IMR-90 (cell line): ENCODE data around the gene FNBP1. TPM values are rescaled to one million over a fixed set of nuclear protein-coding genes. Genes with fewer than 3 reads are reported as not detected.

Experiments used
- ATAC-seq: fragments of 200-7000 bp; cut with Tn5 transposase; 2 replicates; pipeline ENCODE4 v1.9.1; 2020; ENCODE audit warnings: low read depth, mild to moderate bottlenecking, moderate library complexity
- BruUV-seq: library from RNA; stranded (reverse); fragments of 400-500 nt; replicated peaks from 2 replicates; lab custom pipeline; 2021; lab: Mats Ljungman, UMichigan
- CTCF ChIA-PET: fragments of 300-600 bp; formaldehyde crosslinking; extraction: SDS; loops from one replicate; lab custom pipeline; 2021; ENCODE audit warnings: antibody characterized with exemption; lab: Yijun Ruan, JAX
- POLR2A ChIA-PET: fragments of 300-600 bp; sonication (Branson Sonifier 250); formaldehyde crosslinking; loops from one replicate; lab custom pipeline; 2022; ENCODE audit warnings: antibody characterized with exemption; ENCODE audit not compliant: unreplicated experiment; lab: Charles Lee
- DNase-seq: peaks from one replicate; pipeline ENCODE4 v3.0.0; 2013
- H2AFZ ChIP-seq: replicated peaks from 2 replicates; pipeline ENCODE3; 2013; ENCODE audit warnings: low read length, mild to moderate bottlenecking; ENCODE audit not compliant: poor library complexity
- H2AK5ac ChIP-seq: 2 replicates; pipeline ENCODE4 v1.6.1; 2013; ENCODE audit warnings: low read depth, low read length, inconsistent platforms
- H2AK9ac ChIP-seq: replicated peaks from 2 replicates; pipeline ENCODE3; 2013; ENCODE audit warnings: mild to moderate bottlenecking, low read depth, low read length, moderate library complexity; ENCODE audit not compliant: poor library complexity
- H2BK120ac ChIP-seq: 2 replicates; pipeline ENCODE4 v1.6.1; 2013; ENCODE audit warnings: low read depth, low read length, inconsistent platforms
- H2BK15ac ChIP-seq: 3 replicates; pipeline ENCODE4 v1.6.1; 2013; ENCODE audit warnings: low read depth, low read length, inconsistent platforms
- H2BK20ac ChIP-seq: 2 replicates; pipeline ENCODE4 v1.6.1; 2013; ENCODE audit warnings: low read depth, mild to moderate bottlenecking, inconsistent platforms, low read length, moderate library complexity
- H2BK5ac ChIP-seq: 2 replicates; pipeline ENCODE4 v1.6.1; 2013; ENCODE audit warnings: mild to moderate bottlenecking, low read depth, low read length, inconsistent platforms; ENCODE audit not compliant: poor library complexity, severe bottlenecking
- H3K14ac ChIP-seq: replicated peaks from 2 replicates; pipeline ENCODE4 v1.6.1; 2013; ENCODE audit warnings: low read depth, low read length, inconsistent platforms
- H3K18ac ChIP-seq: 2 replicates; pipeline ENCODE4 v1.6.1; 2013; ENCODE audit warnings: low read depth, low read length, control low read depth
- H3K23ac ChIP-seq: 2 replicates; pipeline ENCODE4 v1.6.1; 2013; ENCODE audit warnings: low read depth, low read length, inconsistent platforms
- H3K27ac ChIP-seq: 2 replicates; pipeline ENCODE4 v1.5.1; 2013; ENCODE audit warnings: mild to moderate bottlenecking, control low read depth, low read length; ENCODE audit not compliant: insufficient read depth
- H3K27me3 ChIP-seq: 2 replicates; pipeline ENCODE4 v1.6.1; 2013; ENCODE audit warnings: low read length; ENCODE audit not compliant: control insufficient read depth, insufficient read depth
- H3K36me3 ChIP-seq: 2 replicates; pipeline ENCODE4 v1.6.1; 2013; ENCODE audit warnings: low read length, mixed read lengths; ENCODE audit not compliant: control insufficient read depth, insufficient read depth
- H3K4ac ChIP-seq: 2 replicates; pipeline ENCODE4 v1.6.1; 2013; ENCODE audit warnings: low read depth, low read length, inconsistent platforms
- H3K4me1 ChIP-seq: 2 replicates; pipeline ENCODE4 v1.6.1; 2013; ENCODE audit warnings: low read length, mixed read lengths; ENCODE audit not compliant: control insufficient read depth, insufficient read depth
- H3K4me2 ChIP-seq: 2 replicates; pipeline ENCODE4 v1.6.1; 2013; ENCODE audit warnings: low read depth, mild to moderate bottlenecking, control low read depth, low read length, moderate library complexity
- H3K4me3 ChIP-seq: 2 replicates; pipeline ENCODE4 v1.5.1; 2013; ENCODE audit warnings: low read depth, mild to moderate bottlenecking, control low read depth, low read length, moderate library complexity; ENCODE audit not compliant: insufficient read depth
- H3K56ac ChIP-seq: 2 replicates; pipeline ENCODE4 v1.6.1; 2013; ENCODE audit warnings: low read length, inconsistent platforms; ENCODE audit not compliant: insufficient read depth; ENCODE audit errors: extremely low read depth
- H3K79me1 ChIP-seq, 2 experiments: 2 replicates each; pipeline ENCODE4 v1.6.1; 2013; ENCODE audit warnings: low read length in 2 of 2, inconsistent platforms in 1 of 2, low read depth in 1 of 2
- H3K9ac ChIP-seq: 2 replicates; pipeline ENCODE4 v1.6.1; 2013; ENCODE audit warnings: low read depth, low read length, control low read depth
- H3K9me1 ChIP-seq: 2 replicates; pipeline ENCODE4 v1.6.1; 2013; ENCODE audit warnings: low read length, inconsistent platforms; ENCODE audit not compliant: insufficient read depth
- H3K9me3 ChIP-seq: 2 replicates; pipeline ENCODE4 v1.6.1; 2013; ENCODE audit warnings: low read length; ENCODE audit not compliant: control insufficient read depth, insufficient read depth
- H4K20me1 ChIP-seq: 2 replicates; pipeline ENCODE4 v1.6.1; 2013; ENCODE audit warnings: low read length, inconsistent platforms; ENCODE audit not compliant: insufficient read depth
- H4K5ac ChIP-seq: 2 replicates; pipeline ENCODE4 v1.6.1; 2013; ENCODE audit warnings: mild to moderate bottlenecking, low read depth, low read length, control low read depth
- H4K8ac ChIP-seq, 2 experiments: 2 replicates each; pipeline ENCODE4 v1.6.1; 2013; ENCODE audit warnings: low read depth in 2 of 2, low read length in 2 of 2, control low read depth in 1 of 2, inconsistent platforms in 1 of 2
- H4K91ac ChIP-seq: 2 replicates; pipeline ENCODE4 v1.6.1; 2013; ENCODE audit warnings: low read depth, low read length, inconsistent platforms; ENCODE audit not compliant: insufficient read depth
- BHLHE40 ChIP-seq: fragments of 150-350 bp; IDR thresholded peaks from 2 replicates; pipeline ENCODE4 v1.6.1; 2016; ENCODE audit warnings: mild to moderate bottlenecking, low read depth, low read length
- CHD1 ChIP-seq: IDR thresholded peaks from 2 replicates; pipeline ENCODE4 v1.6.1; 2012; ENCODE audit warnings: low read depth, low read length, improper control_type of control experiment
- MAFK ChIP-seq: IDR thresholded peaks from 2 replicates; pipeline ENCODE4 v1.6.1; 2012; ENCODE audit warnings: low read depth, low read length, improper control_type of control experiment
- NFE2L2 ChIP-seq: fragments of 150-350 bp; IDR thresholded peaks from 2 replicates; pipeline ENCODE4 v1.6.1; 2016; ENCODE audit warnings: low read depth, mild to moderate bottlenecking, low read length
- POLR2A ChIP-seq: IDR thresholded peaks from 2 replicates; pipeline ENCODE4 v1.6.1; 2012; ENCODE audit warnings: mild to moderate bottlenecking, low read depth, low read length
- SMC3 ChIP-seq: fragments of 150-350 bp; IDR thresholded peaks from 2 replicates; pipeline ENCODE4 v1.6.1; 2016; ENCODE audit warnings: low read depth, mild to moderate bottlenecking, antibody characterized with exemption, low read length, moderate library complexity
- WGBS, 2 experiments: methylation state at CpG; one replicate each; pipeline versions ENCODE4 v1.1.5 to v1.1.7; 2013; ENCODE audit warnings: missing lambda C conversion rate in 2 of 2; ENCODE audit not compliant: insufficient read length in 1 of 2; ENCODE audit errors: extremely low coverage in 2 of 2; 5-methylcytosine and 5-hydroxymethylcytosine counted together
- dilution Hi-C: fragments of 300-500 bp; cut with HindIII; formaldehyde crosslinking; loops from one replicate; pipeline ENCODE4 v1.14.3; 2018; ENCODE audit warnings: low sequenced_read_pairs; ENCODE audit not compliant: unreplicated experiment
- in situ Hi-C: fragments of 300-500 bp; cut with MboI; formaldehyde crosslinking; loops from 3 replicates; pipeline ENCODE4 v1.14.3; 2019; ENCODE audit warnings: low sequenced_read_pairs, inconsistent platforms, mixed read lengths
- intact Hi-C: fragments of 100-400 bp; cut with micrococcal nuclease; formaldehyde crosslinking; loops from 2 replicates; pipeline ENCODE4 v1.10.0; 2022
- polyA plus RNA-seq, 3 experiments: library from polyadenylated mRNA; depleted of rRNA; stranded (reverse); fragments of >200 nt; gene quantifications; 2 replicates each; pipeline ENCODE4 v1.2.3, GENCODE V29; 2012; ENCODE audit warnings: low replicate concordance in 1 of 3
- total RNA-seq: library from RNA; depleted of rRNA; stranded (reverse); fragments of >200 nt; gene quantifications from 2 replicates; pipeline ENCODE4 v1.2.3, GENCODE V29; 2012

The FNBP1 gene
- total and polyA plus RNA-seq, 2 of the 4 experiments (the other 2 are of a cell fraction) = 10.3 to 15.4 TPM

DNA sequence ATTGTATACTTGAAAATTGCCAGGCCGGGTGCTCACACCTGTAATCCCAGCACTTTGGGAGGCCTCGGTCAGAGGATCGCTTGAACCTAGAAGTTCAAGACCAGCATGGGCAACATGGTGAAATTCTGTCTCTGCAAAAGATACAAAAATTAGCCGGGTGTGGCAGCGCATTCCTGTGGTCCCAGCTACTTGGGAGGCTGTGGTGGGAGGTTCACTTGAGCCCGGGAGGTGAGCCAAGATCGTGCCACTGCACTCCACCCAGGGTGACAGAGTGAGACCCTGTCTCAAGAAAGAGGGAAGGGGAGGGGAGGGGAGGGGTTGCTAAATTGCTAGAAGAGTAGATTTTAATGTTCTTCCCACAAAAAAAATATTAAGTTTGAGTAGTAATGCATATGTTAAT, 53.2 kb downstream of the FNBP1 start:
- DNase-seq (peak; percentile 28), ATAC-seq (peak; percentile 39; the same call in 1 of the 2 replicates)
- Histone ChIP-seq H3K56ac (no peak overlapping the region), H3K4me1 (peaks cover 12% of the 10 kb centered on the region), H3K9me3 (no peaks in the 10 kb centered on the region), H3K23ac (no peak overlapping the region), H3K4ac (no peak overlapping the region), H3K27ac (no peak overlapping the region), H2BK5ac (no peak overlapping the region), H2BK120ac (0 out of 2 replicates have a peak overlapping the region, but pooled peaks have one; percentile 7), H3K27me3 (no peaks in the 10 kb centered on the region), H4K20me1 (peaks cover 3% of the 10 kb centered on the region; the same call in 1 of the 2 replicates), H3K9me1 (peaks cover 6% of the 10 kb centered on the region; the same call in 1 of the 2 replicates), H3K14ac (no peak overlapping the region), H4K5ac (no peak overlapping the region), H2AK9ac (no peak overlapping the region), H2BK20ac (no peak overlapping the region), H2AFZ (no peak overlapping the region), H2AK5ac (no peak overlapping the region), H4K91ac (no peak overlapping the region), H3K79me1 (peaks cover 17 to 33% of the 10 kb centered on the region in 2 experiments; a peak in 3 of 4 replicates), H3K18ac (no peak overlapping the region), H3K9ac (no peak overlapping the region), H4K8ac (no peak overlapping the region), H2BK15ac (no peak overlapping the region), H3K4me3 (no peak overlapping the region), H3K36me3 (peaks cover 2% of the 10 kb centered on the region; the same call in 1 of the 2 replicates), H3K4me2 (no peak overlapping the region)
- 89% methylated on average over 2 of the region's 7 CpGs; no CpG with 5 or more reads in 1 of the 2 experiments for WGBS, 2 experiments
- POLR2A ChIA-PET = no interaction called here
- intact Hi-C loops = loop anchor here (2.0 kb wide), 1 partner anchor 15 kb away; no protein-coding TSS in a partner anchor
- TF ChIP-seq NFE2L2 = no peak
- TF ChIP-seq SMC3 = no peak
- no peak for TF ChIP-seq POLR2A
- TF ChIP-seq MAFK = no peak
- peak; percentile 50; the same call in 1 of the 2 replicates for TF ChIP-seq BHLHE40
- no peak for TF ChIP-seq CHD1
- dilution Hi-C loops = no loop called here
- in situ Hi-C loops = no loop called here
- CTCF ChIA-PET = no interaction called here
- BruUV-seq = no TSS peak
